ENCODE measurements around the gene CHMP4B. TPM values are rescaled to one million over a fixed set of nuclear protein-coding genes. Genes with fewer than 3 reads are reported as not detected.

CHMP4B gene
- total and polyA plus RNA-seq, 3 donors from 2014 or later: 98.3 to 114 (median 102) TPM

- intact Hi-C loops (cut with DNase I; ENCODE audit: low total_unique reads): no loop called here
- Histone ChIP-seq H3K4me3 (no peak overlapping the region), H3K9me3 (no peaks in the 10 kb centered on the region), H3K27ac (peak overlapping the region in 1 of 2 donors; percentile 7), H3K27me3 (no peaks in the 10 kb centered on the region), H3K4me1 (peaks cover 31% of the 10 kb centered on the region), H3K36me3 (ENCODE audit: low read depth, missing control alignments) (no peaks in the 10 kb centered on the region)
- 91 to 96% methylated on average over 1 of the region's 1 CpG for WGBS, 2 donors
- TF ChIP-seq POLR2A (IDR thresholded peaks at IDR 0.05) (no peak), CTCF (IDR thresholded peaks at IDR 0.05) (no peak)
- DNase-seq: no peak
These were observed 13.7 kb downstream of the CHMP4B start for GRCh38 chr20:33824852-33825251.

GRCh38 chr20:33825340-33826269 lies 14.5 kb downstream of the CHMP4B start:
- no peak for DNase-seq
- Histone ChIP-seq H3K9me3 (no peaks in the 10 kb centered on the region), H3K4me3 (no peak overlapping the region), H3K4me1 (peaks cover 39% of the 10 kb centered on the region), H3K27me3 (no peaks in the 10 kb centered on the region), H3K36me3 (ENCODE audit: low read depth, missing control alignments) (no peaks in the 10 kb centered on the region), H3K27ac (peak overlapping the region in 1 of 2 donors; percentile 7)
- WGBS, 2 donors: 87 to 93% methylated on average over 3 of the region's 3 CpGs
- intact Hi-C loops (cut with DNase I; ENCODE audit: low total_unique reads): no loop called here
- no peak for TF ChIP-seq POLR2A (IDR thresholded peaks at IDR 0.05)

GRCh38 chr20:33826270-33826897 lies 15.2 kb downstream of the CHMP4B start:
- intact Hi-C loops (cut with DNase I; ENCODE audit: low total_unique reads): no loop called here
- Histone ChIP-seq H3K4me3 (no peak overlapping the region), H3K4me1 (peaks cover 46% of the 10 kb centered on the region), H3K27me3 (no peaks in the 10 kb centered on the region), H3K9me3 (no peaks in the 10 kb centered on the region), H3K36me3 (ENCODE audit: low read depth, missing control alignments) (no peaks in the 10 kb centered on the region), H3K27ac (no peak overlapping the region)
- no peak for TF ChIP-seq CTCF (IDR thresholded peaks at IDR 0.05)
- no peak for TF ChIP-seq POLR2A (IDR thresholded peaks at IDR 0.05)
- 77 to 81% methylated on average over 5 of the region's 5 CpGs for WGBS, 2 donors
- no peak for DNase-seq

GRCh38 chr20:33827109-33827508 lies 16.0 kb downstream of the CHMP4B start:
- H3K4me1 ChIP-seq: peaks cover 54% of the 10 kb centered on the region
- intact Hi-C loops (cut with DNase I; ENCODE audit: low total_unique reads): no loop called here
- WGBS, 2 donors: 69 to 74% methylated on average over 2 of the region's 2 CpGs
- no peaks in the 10 kb centered on the region for H3K9me3 ChIP-seq
- no peak overlapping the region for H3K27ac ChIP-seq
- DNase-seq: no peak
- H3K4me3 ChIP-seq: no peak overlapping the region
- no peaks in the 10 kb centered on the region for H3K36me3 ChIP-seq (ENCODE audit: low read depth, missing control alignments)
- H3K27me3 ChIP-seq: no peaks in the 10 kb centered on the region
- TF ChIP-seq CTCF (IDR thresholded peaks at IDR 0.05) (no peak), POLR2A (IDR thresholded peaks at IDR 0.05) (no peak)

GRCh38 chr20:33827634-33828325 lies 16.6 kb downstream of the CHMP4B start:
- H3K4me1 ChIP-seq: peaks cover 60% of the 10 kb centered on the region
- intact Hi-C loops (cut with DNase I; ENCODE audit: low total_unique reads): no loop called here
- TF ChIP-seq POLR2A (IDR thresholded peaks at IDR 0.05) (no peak), CTCF (IDR thresholded peaks at IDR 0.05) (no peak)
- 83 to 90% methylated on average over 4 of the region's 4 CpGs for WGBS, 2 donors
- no peak overlapping the region for H3K4me3 ChIP-seq
- no peak overlapping the region for H3K27ac ChIP-seq
- H3K27me3 ChIP-seq: no peaks in the 10 kb centered on the region
- no peak for DNase-seq
- H3K9me3 ChIP-seq: no peaks in the 10 kb centered on the region
- H3K36me3 ChIP-seq (ENCODE audit: low read depth, missing control alignments): no peaks in the 10 kb centered on the region
